Uterus (tissue), 2 donors: ENCODE data around the gene CDK5RAP1.

Experiments used
- POLR2A ChIP-seq, 2 donors: fragments of 450-650 bp; IDR thresholded peaks; one replicate each; pipeline ENCODE4 v1.6.1; 2016; ENCODE audit warnings: antibody characterized with exemption in 2 of 2, mild to moderate bottlenecking in 1 of 2, moderate library complexity in 1 of 2
- TF ChIP-seq, protein P1 (sequence below), 4 experiments: fragments of 200-600 bp in 2 of 4; fragments of 450-650 bp in 2 of 4; sonication (generic) in 2 of 4; IDR thresholded peaks; one replicate each; pipeline ENCODE4 v1.5.1; 2016 to 2019; ENCODE audit warnings: antibody characterized with exemption in 4 of 4, mild to moderate bottlenecking in 2 of 4, moderate library complexity in 1 of 4

DNA sequence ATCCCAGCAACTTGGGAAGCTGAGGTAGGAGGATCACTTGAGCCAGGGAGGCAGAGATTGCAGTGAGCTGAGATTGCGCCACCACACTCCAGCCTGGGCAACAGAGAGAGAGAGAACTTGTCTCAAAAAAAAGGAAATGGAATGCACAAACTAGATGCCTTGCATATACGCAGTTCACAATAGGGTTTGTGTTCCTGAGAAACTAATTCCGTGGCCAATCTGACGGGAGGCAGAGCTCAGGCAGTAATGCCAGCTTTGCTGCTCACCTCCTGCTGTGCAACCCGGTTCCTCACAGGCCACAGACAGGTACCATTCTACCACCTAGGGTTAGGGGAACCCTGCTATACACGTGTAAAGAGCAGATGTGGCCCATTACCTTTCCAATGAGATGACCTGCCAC, 1.4 kb downstream of the CDK5RAP1 start:
- TF ChIP-seq POLR2A (IDR thresholded peaks at IDR 0.05) = no peak
- TF ChIP-seq, protein P1, sequence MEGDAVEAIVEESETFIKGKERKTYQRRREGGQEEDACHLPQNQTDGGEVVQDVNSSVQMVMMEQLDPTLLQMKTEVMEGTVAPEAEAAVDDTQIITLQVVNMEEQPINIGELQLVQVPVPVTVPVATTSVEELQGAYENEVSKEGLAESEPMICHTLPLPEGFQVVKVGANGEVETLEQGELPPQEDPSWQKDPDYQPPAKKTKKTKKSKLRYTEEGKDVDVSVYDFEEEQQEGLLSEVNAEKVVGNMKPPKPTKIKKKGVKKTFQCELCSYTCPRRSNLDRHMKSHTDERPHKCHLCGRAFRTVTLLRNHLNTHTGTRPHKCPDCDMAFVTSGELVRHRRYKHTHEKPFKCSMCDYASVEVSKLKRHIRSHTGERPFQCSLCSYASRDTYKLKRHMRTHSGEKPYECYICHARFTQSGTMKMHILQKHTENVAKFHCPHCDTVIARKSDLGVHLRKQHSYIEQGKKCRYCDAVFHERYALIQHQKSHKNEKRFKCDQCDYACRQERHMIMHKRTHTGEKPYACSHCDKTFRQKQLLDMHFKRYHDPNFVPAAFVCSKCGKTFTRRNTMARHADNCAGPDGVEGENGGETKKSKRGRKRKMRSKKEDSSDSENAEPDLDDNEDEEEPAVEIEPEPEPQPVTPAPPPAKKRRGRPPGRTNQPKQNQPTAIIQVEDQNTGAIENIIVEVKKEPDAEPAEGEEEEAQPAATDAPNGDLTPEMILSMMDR (IDR thresholded peaks at IDR 0.05) = no peak
